Stimulated activated CD4-positive, alpha-beta T cell treated with anti-CD3 and anti-CD28 coated beads, Interleukin-15, amount 100 ng/mL, for 1 hour (primary cell): Measurements from ENCODE around the gene SHF.

ENCODE experiments used
- DNase-seq, 2 donors: peaks; one replicate each; pipeline ENCODE4 v3.0.0-alpha.2; 2020; ENCODE audit warnings: low read depth in 1 of 2, low spot score in 1 of 2

The SHF gene

DNA sequence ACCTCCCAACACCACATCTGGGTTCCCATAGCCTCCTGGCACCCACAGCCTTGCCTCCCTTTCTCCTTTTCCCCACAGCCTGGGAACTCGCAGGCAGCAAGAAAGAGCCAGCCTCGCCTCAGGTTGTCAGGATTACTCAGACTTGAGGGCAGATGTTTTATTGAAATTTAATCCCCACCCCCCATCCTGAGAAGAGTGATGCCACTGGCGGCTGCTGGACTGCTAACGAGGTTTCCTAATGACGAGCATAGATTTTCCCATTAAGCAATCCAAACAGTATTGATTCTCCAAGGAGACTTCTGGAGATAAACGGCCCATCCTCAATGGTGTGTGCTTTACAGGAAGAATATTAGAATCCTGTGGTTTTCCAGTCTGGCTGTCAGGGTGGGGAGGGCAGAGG is 13.7 kb downstream of the SHF start:
- DNase-seq: no peak

DNA sequence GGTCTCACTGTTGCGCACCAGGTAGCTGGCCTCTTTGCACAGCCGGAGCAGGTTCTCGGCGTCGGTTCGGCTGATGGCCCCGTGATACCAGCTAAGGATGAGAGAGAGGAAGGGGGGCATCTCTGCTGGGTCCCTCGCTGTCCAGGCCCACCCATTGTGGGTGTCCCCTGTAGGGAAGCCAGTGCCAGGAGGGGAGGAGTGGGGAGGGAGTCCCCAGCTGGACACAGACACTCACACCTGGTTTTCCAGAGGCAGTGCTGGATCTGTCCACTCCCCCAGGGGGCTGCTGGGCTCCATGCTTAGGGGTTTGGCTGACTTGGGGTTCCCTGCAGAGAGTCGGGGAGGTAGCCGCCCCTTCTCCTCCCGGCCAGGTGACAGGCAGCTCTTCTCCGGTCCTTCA is 15.9 kb downstream of the SHF start:
- DNase-seq: no peak

GRCh38 chr15:45169608-45170480 is 17.9 kb downstream of the SHF start:
- DNase-seq: no peak

- no peak for DNase-seq
Observed at GRCh38 chr15:45168751-45169551, 18.8 kb downstream of the SHF start.

DNA sequence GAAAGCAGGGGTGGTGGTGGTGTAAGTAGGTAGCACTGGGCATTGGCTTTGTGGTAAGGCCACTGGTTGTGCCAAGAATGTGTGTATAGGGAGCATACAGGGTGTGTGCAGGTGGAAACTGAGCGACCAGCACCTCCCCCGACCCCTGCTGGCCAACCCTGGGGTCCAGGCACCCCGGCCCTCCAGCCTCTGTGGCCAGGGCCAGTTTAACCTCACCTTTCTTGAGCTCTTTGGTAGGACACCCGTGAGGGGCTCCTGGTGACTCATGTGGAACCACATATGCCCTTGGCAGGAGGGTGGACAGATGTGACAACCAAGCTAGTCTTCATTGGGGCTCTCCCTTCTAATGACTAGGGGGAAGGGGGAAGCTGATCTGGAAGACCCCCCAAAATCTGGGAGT is 19.5 kb downstream of the SHF start:
- no peak for DNase-seq

- DNase-seq: no peak
Observed at GRCh38 chr15:45167631-45168205, 20.0 kb downstream of the SHF start.

DNA sequence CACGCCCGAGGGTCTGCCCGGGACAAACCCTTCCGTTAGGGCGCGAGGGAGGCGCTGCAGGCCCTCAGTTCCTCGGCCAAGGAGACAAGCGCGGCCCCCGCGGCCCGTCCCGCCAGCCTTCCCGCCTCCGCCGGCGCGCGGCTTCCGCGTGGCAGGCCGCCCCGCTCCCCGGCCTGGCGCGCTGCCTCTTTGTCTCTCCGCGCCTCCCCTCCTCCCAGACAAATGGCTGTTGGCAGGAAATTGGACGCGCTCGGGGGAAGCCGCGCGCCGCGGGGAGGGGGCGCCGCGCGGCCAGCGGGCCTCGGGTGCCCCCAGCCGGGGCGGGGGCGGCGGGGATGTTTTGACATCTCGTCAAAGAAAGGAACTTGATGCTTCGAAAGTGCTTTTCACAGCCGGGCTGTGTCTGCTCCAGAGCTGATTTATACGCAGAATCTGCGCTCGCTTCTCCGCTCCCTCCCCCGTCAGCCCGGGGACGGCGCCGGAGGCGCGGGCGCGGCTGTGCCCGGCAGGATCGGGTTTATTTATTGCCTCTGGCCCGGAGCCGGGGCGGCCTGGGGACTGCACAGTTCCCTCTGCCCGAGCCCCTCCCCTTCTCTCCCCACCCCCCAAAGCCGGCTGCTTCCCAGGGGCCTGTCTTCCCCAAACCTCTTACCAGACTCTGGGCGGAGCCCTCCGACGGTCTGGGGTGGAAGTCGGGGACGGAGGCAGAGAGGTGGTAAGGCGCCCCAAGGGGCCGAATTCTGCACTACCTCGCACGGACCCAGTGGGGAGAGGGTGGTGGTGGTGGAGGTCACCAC is 20.7 kb downstream of the SHF start:
- DNase-seq: peak; percentile 66 to 72

DNA sequence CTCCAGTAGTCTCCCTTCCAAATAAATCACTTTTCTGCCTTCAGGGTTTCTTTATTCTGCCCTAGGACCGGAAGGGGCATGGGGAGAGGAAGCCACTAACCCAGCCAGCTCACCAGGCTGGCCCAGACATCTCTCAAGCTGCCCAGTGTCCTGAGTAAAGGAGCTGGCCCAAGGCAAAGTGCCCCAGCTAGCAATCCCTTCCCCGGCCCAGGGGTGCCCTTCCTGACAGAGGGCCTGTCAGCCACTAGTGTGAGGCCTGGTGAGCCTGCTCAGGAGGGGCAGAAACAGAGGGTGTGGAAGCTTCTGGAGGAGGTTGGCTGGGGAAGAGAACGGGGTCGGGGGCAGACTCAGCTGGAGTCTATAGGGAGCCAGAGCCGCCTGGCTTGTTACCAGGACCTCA is 22.2 kb downstream of the SHF start:
- DNase-seq: no peak

- DNase-seq: no peak
Observed at GRCh38 chr15:45164914-45165313, 22.9 kb downstream of the SHF start.

DNA sequence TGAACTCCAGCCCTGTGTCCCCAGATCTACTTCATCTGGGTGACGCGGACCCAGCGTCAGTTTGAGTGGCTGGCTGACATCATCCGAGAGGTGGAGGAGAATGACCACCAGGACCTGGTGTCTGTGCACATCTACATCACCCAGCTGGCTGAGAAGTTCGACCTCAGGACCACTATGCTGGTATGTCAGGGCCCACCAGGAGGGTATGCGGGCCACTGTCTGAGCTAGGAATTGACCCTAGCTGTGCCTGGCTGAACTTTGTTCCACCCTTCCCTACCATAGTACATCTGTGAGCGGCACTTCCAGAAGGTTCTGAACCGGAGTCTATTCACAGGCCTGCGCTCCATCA is 24.3 kb downstream of the SHF start:
- no peak for DNase-seq

DNA sequence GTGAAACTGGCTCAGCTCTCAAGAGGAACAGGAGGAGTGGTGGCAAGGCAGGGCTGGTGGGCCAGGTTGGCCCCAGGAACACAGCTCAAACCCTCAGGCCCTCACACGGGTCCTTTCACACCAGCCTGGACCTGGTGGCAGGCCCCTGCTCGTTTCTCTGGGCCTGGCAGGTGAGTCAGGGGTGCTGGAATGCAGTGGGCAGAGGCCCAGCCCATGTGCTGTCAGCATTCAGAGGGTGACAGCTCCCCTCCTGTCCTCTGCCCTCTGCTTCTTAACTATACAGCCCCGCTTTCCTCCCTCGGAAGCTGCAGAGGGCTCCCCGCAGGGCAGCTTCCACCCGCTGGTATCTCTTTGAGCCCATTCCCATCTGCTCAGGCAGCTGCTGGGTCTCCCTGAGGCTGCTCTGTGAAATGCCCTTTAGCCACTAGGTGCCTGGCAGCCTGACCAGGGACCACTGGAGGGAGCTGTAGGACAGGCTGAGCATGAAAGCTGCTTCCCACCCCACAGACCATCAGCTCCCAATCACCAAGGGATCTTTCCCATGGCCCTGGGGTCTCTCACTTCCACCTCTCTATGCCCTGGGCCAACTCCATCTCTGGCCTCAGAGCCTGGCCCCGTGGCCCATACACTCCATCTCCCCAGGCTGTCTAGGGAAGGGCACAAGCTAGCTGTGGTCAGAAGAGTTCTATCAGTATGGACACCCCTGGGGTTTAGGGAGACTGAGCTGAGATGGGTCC is 24.8 kb downstream of the SHF start:
- DNase-seq: peak; percentile 27 to 33

DNA sequence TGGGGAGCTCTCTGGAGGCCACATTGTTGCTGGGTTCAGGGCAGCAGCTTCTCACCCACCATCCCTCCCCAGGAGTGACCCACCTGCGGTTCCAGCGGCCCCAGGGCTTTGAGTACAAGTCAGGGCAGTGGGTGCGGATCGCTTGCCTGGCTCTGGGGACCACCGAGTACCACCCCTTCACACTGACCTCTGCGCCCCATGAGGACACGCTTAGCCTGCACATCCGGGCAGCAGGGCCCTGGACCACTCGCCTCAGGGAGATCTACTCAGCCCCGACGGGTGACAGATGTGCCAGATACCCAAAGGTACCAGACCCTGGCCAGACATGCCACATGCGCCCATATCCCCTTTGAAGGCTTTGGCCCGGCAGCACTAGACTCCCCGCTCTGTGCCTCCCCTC is 26.1 kb downstream of the SHF start:
- no peak for DNase-seq

DNA sequence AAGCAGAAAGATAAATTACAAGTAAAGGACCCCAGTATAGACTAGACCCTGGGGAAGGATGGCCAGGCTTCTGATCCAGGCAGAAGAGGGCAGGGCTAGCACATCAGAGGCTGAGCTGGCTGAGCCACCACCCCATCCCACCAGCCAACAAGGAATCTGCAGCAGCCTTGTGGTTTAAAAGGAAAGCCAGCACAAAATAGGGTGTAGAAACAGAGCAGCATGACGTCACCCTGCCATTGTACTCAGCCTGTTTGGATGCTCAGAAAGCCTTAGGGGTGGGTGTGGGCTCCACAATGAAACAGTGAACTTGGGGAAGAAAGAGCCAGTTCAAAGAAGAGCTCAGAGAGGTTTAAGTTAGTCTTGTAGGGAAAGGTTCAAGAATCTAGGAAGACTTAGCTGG is 29.8 kb downstream of the SHF start:
- no peak for DNase-seq

DNA sequence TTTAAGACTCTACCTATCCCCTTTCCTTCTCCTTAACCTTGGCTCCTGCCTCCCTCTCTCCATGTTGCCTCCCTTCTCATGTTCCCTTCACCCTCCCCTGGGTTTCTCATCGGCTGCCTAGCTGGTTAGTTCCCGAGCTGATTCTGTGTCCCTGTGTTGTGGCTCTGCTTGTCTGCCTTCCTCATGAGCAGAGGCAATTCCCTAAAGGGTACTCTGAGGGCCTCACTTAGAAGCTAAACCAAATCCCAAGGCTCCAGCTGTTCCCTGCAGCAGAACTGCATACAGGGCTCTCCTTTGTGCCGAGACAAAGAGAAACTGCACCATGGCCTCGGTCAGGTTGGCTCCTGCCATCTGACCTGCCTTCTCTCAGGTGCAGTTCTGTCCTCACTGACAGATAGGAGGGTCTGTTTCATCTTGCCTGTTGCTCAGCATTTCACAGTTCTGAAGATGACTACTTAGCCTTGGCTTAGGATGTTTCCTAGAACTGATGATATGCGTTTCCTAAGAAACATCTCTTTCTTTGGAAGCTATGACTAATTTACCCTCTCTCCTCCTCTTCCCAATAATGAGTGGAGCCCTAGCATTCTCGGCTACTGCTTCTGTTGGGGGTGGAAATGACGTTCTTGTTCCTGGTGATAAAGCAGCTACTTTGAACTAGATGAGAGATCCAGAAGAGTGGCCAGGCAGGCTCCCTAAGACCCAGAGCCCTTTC is 30.9 kb downstream of the SHF start:
- no peak for DNase-seq

GRCh38 chr15:45155739-45156138 is 32.0 kb downstream of the SHF start:
- no peak for DNase-seq

GRCh38 chr15:45151998-45152828 is 35.6 kb downstream of the SHF start:
- no peak for DNase-seq

DNA sequence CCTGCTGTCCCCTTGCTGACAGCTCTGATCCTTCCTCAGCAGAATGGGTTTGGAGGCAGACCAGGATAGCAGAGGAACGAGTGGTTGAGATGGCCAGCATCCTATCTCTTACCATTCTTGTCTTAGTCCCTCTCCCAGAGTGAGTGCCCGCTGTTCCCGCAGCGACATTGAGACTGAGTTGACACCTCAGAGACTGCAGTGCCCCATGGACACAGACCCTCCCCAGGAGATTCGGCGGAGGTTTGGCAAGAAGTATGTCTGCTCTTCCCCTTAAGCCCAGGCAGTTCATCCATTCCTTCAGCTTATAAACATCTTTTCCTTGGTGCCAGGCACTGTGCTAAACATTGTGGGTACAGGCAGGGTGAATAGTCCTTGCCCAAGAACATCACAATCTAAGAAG is 36.8 kb downstream of the SHF start:
- no peak for DNase-seq

GRCh38 chr15:45150481-45150880 is 37.3 kb downstream of the SHF start:
- DNase-seq: no peak

GRCh38 chr15:45149060-45149459 is 38.7 kb downstream of the SHF start:
- no peak for DNase-seq
